ENCODE measurements around the gene PTPN6.

DNA sequence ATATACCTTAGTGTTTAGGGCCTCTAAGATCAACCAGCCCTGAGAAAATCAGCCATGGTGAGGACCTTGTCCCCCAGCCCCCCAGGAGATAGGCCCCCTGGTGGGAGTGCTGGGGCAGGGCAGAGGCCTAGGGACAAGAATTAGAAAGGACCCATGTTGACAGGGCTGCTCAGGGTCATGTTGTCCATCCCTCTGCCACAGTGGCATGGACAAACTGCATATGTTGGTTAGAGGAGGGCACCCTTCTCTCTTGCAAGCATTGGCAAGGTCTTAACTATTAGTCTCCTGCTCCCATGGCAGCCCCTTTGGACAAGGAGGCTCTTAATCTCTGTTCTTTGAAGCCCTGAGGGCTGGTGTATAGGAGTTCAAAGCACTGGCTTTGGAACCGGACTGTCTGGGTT, 755 bp upstream of the PTPN6 start:
- TF ChIP-seq POLR2A (IDR thresholded peaks at IDR 0.05) = no peak
- no peak for TF ChIP-seq CTCF (IDR thresholded peaks at IDR 0.05)

Data from lower leg skin (tissue), 3 donors.